ENCODE results near the gene RFXAP.

GRCh38 chr13:36865265-36865664 lies 46.2 kb downstream of the RFXAP start:
- TF ChIP-seq, protein P1, sequence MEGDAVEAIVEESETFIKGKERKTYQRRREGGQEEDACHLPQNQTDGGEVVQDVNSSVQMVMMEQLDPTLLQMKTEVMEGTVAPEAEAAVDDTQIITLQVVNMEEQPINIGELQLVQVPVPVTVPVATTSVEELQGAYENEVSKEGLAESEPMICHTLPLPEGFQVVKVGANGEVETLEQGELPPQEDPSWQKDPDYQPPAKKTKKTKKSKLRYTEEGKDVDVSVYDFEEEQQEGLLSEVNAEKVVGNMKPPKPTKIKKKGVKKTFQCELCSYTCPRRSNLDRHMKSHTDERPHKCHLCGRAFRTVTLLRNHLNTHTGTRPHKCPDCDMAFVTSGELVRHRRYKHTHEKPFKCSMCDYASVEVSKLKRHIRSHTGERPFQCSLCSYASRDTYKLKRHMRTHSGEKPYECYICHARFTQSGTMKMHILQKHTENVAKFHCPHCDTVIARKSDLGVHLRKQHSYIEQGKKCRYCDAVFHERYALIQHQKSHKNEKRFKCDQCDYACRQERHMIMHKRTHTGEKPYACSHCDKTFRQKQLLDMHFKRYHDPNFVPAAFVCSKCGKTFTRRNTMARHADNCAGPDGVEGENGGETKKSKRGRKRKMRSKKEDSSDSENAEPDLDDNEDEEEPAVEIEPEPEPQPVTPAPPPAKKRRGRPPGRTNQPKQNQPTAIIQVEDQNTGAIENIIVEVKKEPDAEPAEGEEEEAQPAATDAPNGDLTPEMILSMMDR (IDR thresholded peaks at IDR 0.05): no peak
- no peak for TF ChIP-seq SP1 (CRISPR knock-in tag; conservative IDR thresholded peaks at IDR 0.05)
- TF ChIP-seq TEAD4 (CRISPR knock-in tag; IDR thresholded peaks at IDR 0.05): no peak
- TF ChIP-seq, protein P2, sequence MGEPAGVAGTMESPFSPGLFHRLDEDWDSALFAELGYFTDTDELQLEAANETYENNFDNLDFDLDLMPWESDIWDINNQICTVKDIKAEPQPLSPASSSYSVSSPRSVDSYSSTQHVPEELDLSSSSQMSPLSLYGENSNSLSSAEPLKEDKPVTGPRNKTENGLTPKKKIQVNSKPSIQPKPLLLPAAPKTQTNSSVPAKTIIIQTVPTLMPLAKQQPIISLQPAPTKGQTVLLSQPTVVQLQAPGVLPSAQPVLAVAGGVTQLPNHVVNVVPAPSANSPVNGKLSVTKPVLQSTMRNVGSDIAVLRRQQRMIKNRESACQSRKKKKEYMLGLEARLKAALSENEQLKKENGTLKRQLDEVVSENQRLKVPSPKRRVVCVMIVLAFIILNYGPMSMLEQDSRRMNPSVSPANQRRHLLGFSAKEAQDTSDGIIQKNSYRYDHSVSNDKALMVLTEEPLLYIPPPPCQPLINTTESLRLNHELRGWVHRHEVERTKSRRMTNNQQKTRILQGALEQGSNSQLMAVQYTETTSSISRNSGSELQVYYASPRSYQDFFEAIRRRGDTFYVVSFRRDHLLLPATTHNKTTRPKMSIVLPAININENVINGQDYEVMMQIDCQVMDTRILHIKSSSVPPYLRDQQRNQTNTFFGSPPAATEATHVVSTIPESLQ (CRISPR knock-in tag; IDR thresholded peaks at IDR 0.05): no peak
- no peak for TF ChIP-seq ZNF263 (CRISPR knock-in tag; IDR thresholded peaks at IDR 0.05; ENCODE audit: low read depth)
- no peak for TF ChIP-seq ZNF425 (CRISPR knock-in tag; conservative IDR thresholded peaks at IDR 0.05)
